ENCODE measurements around the gene SPRED2. TPM values are rescaled to one million over a fixed set of nuclear protein-coding genes. Genes with fewer than 3 reads are reported as not detected.

SPRED2 gene
- total RNA-seq, 1 experiment from 2014 or later, result 33.3 TPM

DNA sequence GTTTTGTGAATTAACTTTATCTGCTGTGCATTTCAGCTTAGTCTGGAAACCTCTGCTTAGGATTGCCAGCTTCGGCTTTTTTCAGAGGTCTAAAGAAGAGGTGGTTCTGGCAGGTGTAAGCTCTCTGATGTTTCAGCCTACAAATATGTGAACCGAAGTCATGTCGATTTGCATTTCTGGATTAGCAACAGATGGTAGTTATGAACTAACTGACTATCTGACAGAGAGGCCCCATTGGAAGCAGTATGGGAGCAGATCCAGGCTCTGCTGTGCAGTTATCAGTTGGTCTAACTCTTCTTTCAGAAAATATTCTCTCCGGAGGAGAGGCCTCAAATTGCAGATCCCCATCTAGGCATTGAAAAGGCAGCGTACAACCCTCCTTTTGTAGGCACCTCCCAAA, 32.7 kb upstream of the SPRED2 start:
- Mint-ChIP-seq H3K27me3 (ENCODE audit: unreplicated experiment) (peaks cover 23% of the 10 kb centered on the region), H3K4me1 (ENCODE audit: low read depth, unreplicated experiment) (no peaks in the 10 kb centered on the region), H3K27ac (ENCODE audit: unreplicated experiment) (no peak overlapping the region), H3K36me3 (ENCODE audit: insufficient read depth, unreplicated experiment) (no peaks in the 10 kb centered on the region), H3K4me3 (ENCODE audit: low read depth, unreplicated experiment) (no peak overlapping the region), H3K9me3 (ENCODE audit: low read depth, unreplicated experiment) (peaks cover 4% of the 10 kb centered on the region)
- no peak for DNase-seq
- BruUV-seq (replicated peaks), result no TSS peak
- CTCF ChIA-PET, result no interaction called here
- intact Hi-C loops (cut with micrococcal nuclease; ENCODE audit: unreplicated experiment), result no loop called here
- TF ChIP-seq, protein P1, sequence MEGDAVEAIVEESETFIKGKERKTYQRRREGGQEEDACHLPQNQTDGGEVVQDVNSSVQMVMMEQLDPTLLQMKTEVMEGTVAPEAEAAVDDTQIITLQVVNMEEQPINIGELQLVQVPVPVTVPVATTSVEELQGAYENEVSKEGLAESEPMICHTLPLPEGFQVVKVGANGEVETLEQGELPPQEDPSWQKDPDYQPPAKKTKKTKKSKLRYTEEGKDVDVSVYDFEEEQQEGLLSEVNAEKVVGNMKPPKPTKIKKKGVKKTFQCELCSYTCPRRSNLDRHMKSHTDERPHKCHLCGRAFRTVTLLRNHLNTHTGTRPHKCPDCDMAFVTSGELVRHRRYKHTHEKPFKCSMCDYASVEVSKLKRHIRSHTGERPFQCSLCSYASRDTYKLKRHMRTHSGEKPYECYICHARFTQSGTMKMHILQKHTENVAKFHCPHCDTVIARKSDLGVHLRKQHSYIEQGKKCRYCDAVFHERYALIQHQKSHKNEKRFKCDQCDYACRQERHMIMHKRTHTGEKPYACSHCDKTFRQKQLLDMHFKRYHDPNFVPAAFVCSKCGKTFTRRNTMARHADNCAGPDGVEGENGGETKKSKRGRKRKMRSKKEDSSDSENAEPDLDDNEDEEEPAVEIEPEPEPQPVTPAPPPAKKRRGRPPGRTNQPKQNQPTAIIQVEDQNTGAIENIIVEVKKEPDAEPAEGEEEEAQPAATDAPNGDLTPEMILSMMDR (IDR thresholded peaks at IDR 0.05; ENCODE audit: unreplicated experiment), result no peak

DNA sequence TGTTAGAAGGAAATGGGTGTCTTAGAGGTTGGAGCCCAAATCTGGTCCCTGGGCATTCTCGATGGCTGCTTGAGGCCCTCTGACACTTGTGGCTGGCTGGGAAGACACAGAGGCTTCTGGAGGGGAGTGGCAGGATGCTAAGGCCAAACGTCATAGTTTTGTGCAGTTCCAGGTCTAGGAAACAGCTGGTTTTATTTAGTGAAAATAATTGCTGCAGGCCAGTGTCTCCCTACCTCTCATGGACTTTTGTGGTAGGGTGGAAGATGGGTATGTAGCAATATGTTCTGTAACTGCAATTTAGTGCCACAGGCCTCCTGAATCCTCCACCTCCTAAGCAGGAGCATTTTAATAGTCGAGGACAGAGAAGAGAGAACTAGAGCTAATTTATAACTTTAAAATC, 32.2 kb upstream of the SPRED2 start:
- TF ChIP-seq, protein P1 (IDR thresholded peaks at IDR 0.05; ENCODE audit: unreplicated experiment), result no peak
- no peaks in the 10 kb centered on the region for H3K4me1 Mint-ChIP-seq (ENCODE audit: low read depth, unreplicated experiment)
- peaks cover 28% of the 10 kb centered on the region for H3K27me3 Mint-ChIP-seq (ENCODE audit: unreplicated experiment)
- intact Hi-C loops (cut with micrococcal nuclease; ENCODE audit: unreplicated experiment), result no loop called here
- peaks cover 4% of the 10 kb centered on the region for H3K9me3 Mint-ChIP-seq (ENCODE audit: low read depth, unreplicated experiment)
- CTCF ChIA-PET, result no interaction called here
- BruUV-seq (replicated peaks), result no TSS peak
- H3K36me3 Mint-ChIP-seq (ENCODE audit: insufficient read depth, unreplicated experiment), result no peaks in the 10 kb centered on the region
- H3K4me3 Mint-ChIP-seq (ENCODE audit: low read depth, unreplicated experiment), result no peak overlapping the region
- DNase-seq, result no peak
- no peak overlapping the region for H3K27ac Mint-ChIP-seq (ENCODE audit: unreplicated experiment)

DNA sequence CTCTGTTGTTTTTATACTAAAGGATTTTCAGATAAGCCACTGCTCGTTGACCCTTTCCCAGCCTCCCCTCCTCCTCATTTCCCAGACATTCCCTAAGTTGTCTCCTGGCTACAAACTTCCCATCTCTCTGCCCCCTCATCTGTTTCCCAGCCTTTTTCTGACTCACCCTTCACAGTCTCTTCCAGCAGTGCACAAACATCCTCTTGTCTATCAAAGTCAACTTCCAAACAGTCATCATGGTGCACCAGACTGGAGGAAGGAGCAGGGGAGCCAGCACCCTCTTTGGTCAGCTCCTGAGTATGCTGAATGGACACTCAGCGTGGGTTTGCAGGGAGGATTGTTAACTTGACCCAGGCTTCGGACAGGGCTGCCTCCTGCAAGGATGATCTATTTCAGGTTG, 26.6 kb upstream of the SPRED2 start:
- BruUV-seq (replicated peaks), result no TSS peak
- no peak overlapping the region for H3K27ac Mint-ChIP-seq (ENCODE audit: unreplicated experiment)
- CTCF ChIA-PET, result no interaction called here

DNA sequence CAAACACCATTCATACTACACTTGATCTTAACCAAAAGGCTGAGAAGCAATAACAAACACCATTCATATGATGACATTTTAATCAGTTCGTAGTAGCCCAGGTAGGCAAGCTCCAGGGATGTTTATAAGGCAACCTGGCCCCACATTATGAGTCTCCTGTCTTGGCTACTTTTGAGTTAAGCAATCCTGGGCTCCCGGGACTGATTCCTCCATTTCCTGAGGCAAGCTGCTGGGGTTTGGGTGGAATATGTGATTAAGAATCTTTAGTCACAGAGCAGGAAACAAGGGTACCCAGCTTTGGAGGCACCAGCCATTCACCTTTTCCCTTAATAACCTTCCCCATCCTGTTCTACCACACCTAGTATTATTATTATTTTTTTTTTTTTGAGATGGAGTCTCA, 24.5 kb upstream of the SPRED2 start:
- no peaks in the 10 kb centered on the region for H3K36me3 Mint-ChIP-seq (ENCODE audit: insufficient read depth, unreplicated experiment)
- H3K9me3 Mint-ChIP-seq (ENCODE audit: low read depth, unreplicated experiment), result peaks cover 2% of the 10 kb centered on the region
- no TSS peak for BruUV-seq (replicated peaks)
- intact Hi-C loops (cut with micrococcal nuclease; ENCODE audit: unreplicated experiment), result no loop called here
- CTCF ChIA-PET, result no interaction called here
- H3K27ac Mint-ChIP-seq (ENCODE audit: unreplicated experiment), result no peak overlapping the region
- TF ChIP-seq, protein P1 (IDR thresholded peaks at IDR 0.05; ENCODE audit: unreplicated experiment), result no peak
- peaks cover 7% of the 10 kb centered on the region for H3K4me1 Mint-ChIP-seq (ENCODE audit: low read depth, unreplicated experiment)
- no peak for DNase-seq
- peaks cover 33% of the 10 kb centered on the region for H3K27me3 Mint-ChIP-seq (ENCODE audit: unreplicated experiment)
- H3K4me3 Mint-ChIP-seq (ENCODE audit: low read depth, unreplicated experiment), result no peak overlapping the region

More for the DNA sequence above, 26.6 kb upstream of the SPRED2 start:
- H3K9me3 Mint-ChIP-seq (ENCODE audit: low read depth, unreplicated experiment), result peaks cover 4% of the 10 kb centered on the region
- peaks cover 41% of the 10 kb centered on the region for H3K27me3 Mint-ChIP-seq (ENCODE audit: unreplicated experiment)
- H3K36me3 Mint-ChIP-seq (ENCODE audit: insufficient read depth, unreplicated experiment), result no peaks in the 10 kb centered on the region
- no peak overlapping the region for H3K4me3 Mint-ChIP-seq (ENCODE audit: low read depth, unreplicated experiment)
- H3K4me1 Mint-ChIP-seq (ENCODE audit: low read depth, unreplicated experiment), result no peaks in the 10 kb centered on the region
- TF ChIP-seq, protein P1 (IDR thresholded peaks at IDR 0.05; ENCODE audit: unreplicated experiment), result no peak
- DNase-seq, result no peak
- intact Hi-C loops (cut with micrococcal nuclease; ENCODE audit: unreplicated experiment), result no loop called here
